NOMO-1 treated with dmso at 0.1 percent for 144 hours (cell line): ENCODE data around the gene RETREG1.

Experiments
- DNase-seq: peaks from one replicate; lab custom pipeline; 2025; ENCODE audit not compliant: unreplicated experiment; lab: John Stamatoyannopoulos, UW

Gene RETREG1

GRCh38 chr5:16531063-16531648, 85.6 kb downstream of the RETREG1 start:
- no peak for DNase-seq

DNA sequence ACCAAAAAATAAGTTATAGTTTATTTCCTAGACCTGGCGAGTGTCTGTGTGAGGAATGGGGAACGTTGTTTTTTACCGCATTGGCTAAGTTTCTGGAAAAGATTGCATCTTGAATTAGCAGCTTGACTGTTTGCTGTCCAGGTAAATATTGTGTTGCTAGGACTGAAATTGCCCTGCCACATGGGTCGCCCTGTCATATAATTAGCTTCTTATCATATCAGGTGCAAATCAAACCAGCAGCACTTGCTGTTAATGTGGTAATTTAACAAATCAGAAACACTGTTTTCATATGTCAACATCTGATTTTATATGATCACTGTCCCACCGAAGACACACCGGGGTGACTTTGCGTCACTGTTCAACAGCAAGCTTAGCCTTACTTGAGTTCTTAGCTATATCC, 87.5 kb downstream of the RETREG1 start:
- DNase-seq, result no peak

DNA sequence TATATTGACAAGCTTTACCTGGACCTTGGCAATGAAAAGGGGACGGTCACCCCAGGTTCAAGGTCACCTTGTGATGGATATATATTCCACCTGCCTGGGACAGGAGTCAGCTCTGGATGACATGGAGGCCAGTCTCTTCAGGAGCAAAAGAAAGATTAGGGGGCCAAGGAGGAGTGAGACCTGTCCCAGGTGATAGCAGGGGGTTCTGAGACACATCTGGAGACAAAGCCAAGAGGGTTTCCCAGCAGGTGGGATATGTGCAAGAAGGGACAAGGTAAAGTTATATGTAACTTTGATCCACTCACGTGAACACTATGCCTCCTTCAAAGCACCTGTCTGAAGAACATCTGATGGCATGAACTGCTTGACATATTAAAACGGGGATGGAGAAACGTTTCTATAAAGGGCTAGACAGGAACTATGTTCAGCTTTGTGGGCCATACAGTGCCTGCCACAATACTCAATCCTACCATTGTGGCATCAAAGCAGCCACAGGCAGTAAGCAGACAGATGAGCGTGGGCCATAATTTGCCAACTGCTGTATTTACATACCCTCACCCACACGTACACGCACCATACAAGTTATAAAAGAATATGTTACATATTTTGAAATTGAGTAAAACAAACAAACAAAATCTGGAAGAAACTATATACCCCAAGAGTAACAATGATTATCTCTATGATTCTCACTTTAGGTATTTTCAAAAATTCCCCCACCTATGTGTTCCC, 88.3 kb downstream of the RETREG1 start:
- no peak for DNase-seq

GRCh38 chr5:16525651-16526050, 91.1 kb downstream of the RETREG1 start:
- no peak for DNase-seq

DNA sequence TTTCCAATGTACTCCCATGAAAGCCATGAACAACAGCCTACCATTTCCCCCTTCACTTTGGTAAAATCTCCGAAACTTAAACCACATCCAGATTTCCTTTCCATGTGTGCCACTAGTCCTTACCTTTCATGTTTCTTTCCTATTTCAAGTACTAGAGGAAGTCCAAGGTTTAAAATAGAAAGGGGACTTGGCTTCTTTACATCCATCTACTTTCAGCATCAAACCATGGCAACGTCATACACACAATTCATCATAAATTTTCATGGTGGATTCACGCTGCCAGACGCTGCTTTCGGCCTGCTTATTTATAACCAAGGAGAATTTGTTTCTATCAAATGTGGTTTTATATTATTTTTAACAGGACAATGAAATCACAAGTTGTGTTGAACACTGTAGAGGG, 92.5 kb downstream of the RETREG1 start:
- DNase-seq, result no peak

GRCh38 chr5:16521521-16522483, 95.0 kb downstream of the RETREG1 start:
- DNase-seq, result peak; percentile 88

DNA sequence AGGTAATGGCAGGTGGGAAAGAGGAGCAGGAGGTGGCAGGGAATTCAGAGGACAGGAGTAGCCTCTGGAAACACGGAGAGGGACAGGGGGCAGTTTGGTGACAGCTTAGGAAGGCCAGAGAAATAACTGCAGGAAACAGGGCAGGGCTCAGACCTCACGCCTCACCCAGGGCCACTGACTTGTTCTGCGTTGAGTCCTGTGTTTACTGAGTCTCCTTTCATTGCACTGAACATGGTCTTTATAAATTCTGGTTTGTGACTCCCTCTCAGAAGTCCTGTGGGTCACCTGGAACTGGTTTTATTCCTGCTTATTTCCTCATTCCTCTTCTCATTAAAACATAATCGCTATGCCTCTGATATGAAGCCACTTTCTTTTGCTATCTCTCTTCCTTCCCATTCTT, 96.0 kb downstream of the RETREG1 start:
- DNase-seq, result no peak

DNA sequence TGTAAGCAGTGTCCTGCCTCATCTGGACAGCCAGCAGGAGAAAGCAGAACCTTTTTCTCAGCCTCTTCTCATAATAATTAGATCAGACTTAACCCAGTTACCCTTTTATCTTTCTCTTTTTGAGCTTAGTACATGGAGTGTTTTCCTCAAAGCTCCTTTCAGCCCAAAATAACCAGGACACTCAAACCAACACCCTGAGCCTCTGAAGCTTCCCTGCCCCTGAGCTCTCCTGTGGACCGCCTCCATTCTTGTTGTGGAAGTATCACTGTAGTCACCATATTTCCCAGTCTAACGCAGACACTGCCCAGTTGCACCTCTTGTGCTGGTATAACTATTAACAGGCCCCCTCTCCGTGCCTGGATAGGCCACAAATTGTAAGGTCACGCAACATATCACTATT, 97.4 kb downstream of the RETREG1 start:
- no peak for DNase-seq

DNA sequence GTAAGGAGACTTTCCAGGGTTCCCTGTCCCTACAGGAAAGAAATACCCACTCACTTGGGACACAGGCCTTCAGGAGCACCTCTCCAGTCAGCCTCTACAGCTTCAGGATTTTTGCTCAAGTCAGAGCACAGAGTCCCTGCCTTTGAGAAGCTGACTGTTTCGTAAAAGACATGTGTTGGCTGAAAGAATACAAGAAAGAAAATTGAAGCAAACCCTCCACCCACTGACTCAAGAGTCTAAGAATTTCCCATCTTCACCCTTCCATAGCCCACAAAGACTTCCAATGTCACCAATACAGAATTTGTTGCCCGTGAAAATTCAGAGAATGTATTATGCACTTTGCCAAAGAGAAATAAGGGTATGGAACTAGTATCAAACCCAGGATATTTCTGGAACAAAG, 98.2 kb downstream of the RETREG1 start:
- no peak for DNase-seq

- DNase-seq, result no peak
Measured at GRCh38 chr5:16515532-16515931, 101.3 kb downstream of the RETREG1 start.

DNA sequence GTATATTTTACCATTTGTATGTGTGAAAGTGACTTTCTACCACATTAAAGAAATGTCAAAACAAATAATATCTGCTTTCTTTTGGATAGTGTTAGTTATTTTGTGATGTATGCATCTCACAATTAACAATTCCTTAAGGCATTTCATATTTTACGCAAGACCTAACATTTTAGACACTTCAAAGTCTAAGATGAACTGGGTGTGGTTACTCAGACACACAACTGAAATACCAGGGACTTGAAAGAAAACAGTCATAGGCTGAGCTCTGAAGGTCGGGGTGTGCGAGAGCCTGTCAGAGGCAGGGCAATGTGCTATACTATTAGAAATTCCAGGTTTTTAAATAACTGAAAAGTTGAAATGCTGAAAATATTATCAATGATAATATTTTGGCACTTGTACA, 106.7 kb downstream of the RETREG1 start:
- DNase-seq, result peak; percentile 4

GRCh38 chr5:16508730-16509531, 107.9 kb downstream of the RETREG1 start:
- peak; percentile 87 for DNase-seq

- no peak for DNase-seq
Measured at GRCh38 chr5:16507716-16508115, 109.1 kb downstream of the RETREG1 start.

DNA sequence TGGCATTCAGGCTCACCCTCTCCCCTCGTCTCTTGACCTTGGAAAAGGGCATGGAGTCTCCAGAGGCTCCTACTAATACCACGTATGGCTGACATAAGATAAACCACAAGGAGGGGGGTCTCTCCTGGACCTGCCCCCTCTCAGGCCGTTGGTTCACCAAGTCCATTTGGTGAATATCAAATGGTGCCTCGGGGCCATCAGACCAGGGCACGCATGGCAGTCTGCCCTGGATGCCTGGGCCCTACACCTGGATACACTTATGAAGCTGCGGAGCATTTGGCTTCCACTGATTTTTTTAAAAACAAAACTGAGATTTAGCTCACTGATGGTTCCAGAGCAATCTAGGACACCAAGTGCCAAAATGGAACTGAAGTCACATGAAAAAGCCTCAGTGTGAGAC, 110.9 kb downstream of the RETREG1 start:
- no peak for DNase-seq

GRCh38 chr5:16505140-16505891, 111.5 kb downstream of the RETREG1 start:
- DNase-seq, result no peak

DNA sequence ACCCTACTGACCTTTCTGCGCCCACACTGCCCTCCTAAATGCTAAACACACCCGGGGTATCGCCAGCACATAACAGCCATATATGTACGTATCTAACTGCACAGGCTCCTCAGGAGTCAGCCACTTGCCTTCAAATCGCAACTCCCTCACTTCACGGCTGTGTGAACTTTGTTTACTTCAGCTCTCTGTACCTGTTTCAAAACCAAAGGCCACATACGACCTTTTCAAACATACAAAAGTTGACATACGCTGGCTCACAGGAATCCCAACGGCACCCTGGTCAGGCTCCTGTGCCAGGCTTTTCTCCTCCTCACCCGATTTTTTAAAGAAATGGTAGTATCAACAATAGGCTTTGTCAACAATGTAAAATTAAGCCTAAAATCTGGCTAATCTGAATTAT, 112.2 kb downstream of the RETREG1 start:
- no peak for DNase-seq

- DNase-seq, result no peak
Measured at GRCh38 chr5:16502866-16503265, 113.9 kb downstream of the RETREG1 start.

DNA sequence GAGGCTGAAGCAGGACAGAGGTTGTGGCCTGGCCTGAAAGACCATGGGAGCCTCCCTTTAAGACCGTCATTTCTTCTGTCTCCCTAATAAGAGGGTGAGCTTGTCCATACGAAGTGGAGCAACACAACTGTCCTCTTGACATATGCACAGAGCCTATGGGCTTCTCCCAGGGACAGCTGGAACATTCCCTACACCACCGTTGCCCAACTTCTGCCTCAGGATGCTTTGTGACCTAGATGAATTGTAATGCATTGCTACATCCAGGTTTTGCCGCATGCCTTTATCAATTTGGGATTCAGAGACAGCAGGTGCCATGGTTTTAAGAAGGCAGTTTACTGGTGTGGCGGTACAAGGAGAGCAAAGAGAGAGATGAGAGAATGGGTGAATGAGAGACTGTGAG, 116.8 kb downstream of the RETREG1 start:
- DNase-seq, result no peak

- DNase-seq, result no peak
Measured at GRCh38 chr5:16497546-16497945, 119.3 kb downstream of the RETREG1 start.

- DNase-seq, result no peak
Measured at GRCh38 chr5:16493261-16493660, 123.5 kb downstream of the RETREG1 start.
